Tibial artery (tissue), 4 donors: ENCODE data around the gene ZNF584.

Source experiments
- DNase-seq, 2 donors: peaks; one replicate each; pipeline ENCODE4 v3.0.0-alpha.2; 2019
- H3K27ac ChIP-seq, 2 donors: fragments of 200-600 bp; sonication (generic) in 1 of 2; 1 replicate in 1 of 2; 2 replicates in 1 of 2; pipeline ENCODE4 v1.5.1; 2018 to 2019; ENCODE audit warnings: mild to moderate bottlenecking in 1 of 2
- H3K27me3 ChIP-seq, 2 donors: fragments of 200-600 bp; sonication (generic) in 1 of 2; one replicate each; pipeline versions ENCODE4 v1.5.1 to v1.6.0; 2016 to 2019
- H3K36me3 ChIP-seq, 3 donors: fragments of 200-600 bp; sonication (generic) in 2 of 3; one replicate each; pipeline ENCODE4 v1.5.1; 2016 to 2019; ENCODE audit warnings: mild to moderate bottlenecking in 2 of 3
- H3K4me1 ChIP-seq, 4 donors: fragments of 200-600 bp; sonication (generic) in 2 of 4; 1 replicate in 3 of 4; 2 replicates in 1 of 4; pipeline ENCODE4 v1.5.1; 2016 to 2019
- H3K4me3 ChIP-seq, 2 donors: fragments of 200-600 bp; sonication (generic) in 1 of 2; 1 replicate in 1 of 2; 2 replicates in 1 of 2; pipeline ENCODE4 v1.5.1; 2018 to 2019; ENCODE audit warnings: mild to moderate bottlenecking in 2 of 2
- H3K9me3 ChIP-seq, 3 donors: fragments of 200-600 bp; sonication (generic) in 1 of 3; one replicate each; pipeline ENCODE4 v1.5.1; 2016 to 2019
- CTCF ChIP-seq, 2 experiments: fragments of 200-600 bp in 1 of 2; fragments of 450-650 bp in 1 of 2; IDR thresholded peaks; one replicate each; pipeline ENCODE4 v1.5.1; 2017 to 2019; ENCODE audit warnings: antibody characterized with exemption in 2 of 2, mild to moderate bottlenecking in 1 of 2, moderate library complexity in 1 of 2
- intact Hi-C: fragments of 100-400 bp; cut with DNase I; formaldehyde crosslinking; loops from one replicate; pipeline ENCODE4 v1.15.0; 2023; ENCODE audit warnings: low total_unique reads

The ZNF584 gene

GRCh38 chr19:58460039-58460438 lies 51.6 kb downstream of the ZNF584 start:
- intact Hi-C loops = no loop called here
- no peaks in the 10 kb centered on the region for H3K9me3 ChIP-seq
- TF ChIP-seq CTCF (IDR thresholded peaks at IDR 0.05) = no peak

GRCh38 chr19:58466089-58466759 lies 57.8 kb downstream of the ZNF584 start:
- intact Hi-C loops = no loop called here
- DNase-seq = no peak
- no peak for TF ChIP-seq CTCF (IDR thresholded peaks at IDR 0.05)
- no peaks in the 10 kb centered on the region for H3K9me3 ChIP-seq
- H3K27ac ChIP-seq = peak overlapping the region in 1 of 2 donors; percentile 79
- H3K27me3 ChIP-seq = no peaks in the 10 kb centered on the region
- peak overlapping the region; percentile 75 to 92 for H3K4me3 ChIP-seq
- H3K4me1 ChIP-seq = peaks cover 0 to 25% (median 16%) of the 10 kb centered on the region in 4 donors
- peaks cover 0 to 22% (median 20%) of the 10 kb centered on the region in 3 donors for H3K36me3 ChIP-seq

More at GRCh38 chr19:58460039-58460438, 51.6 kb downstream of the ZNF584 start:
- Histone ChIP-seq H3K27ac (no peak overlapping the region), H3K27me3 (no peaks in the 10 kb centered on the region), H3K4me1 (no peaks in the 10 kb centered on the region), H3K36me3 (peaks cover 10 to 39% (median 25%) of the 10 kb centered on the region in 3 donors), H3K4me3 (no peak overlapping the region)
- no peak for DNase-seq

- no peak for TF ChIP-seq CTCF (IDR thresholded peaks at IDR 0.05)
- Histone ChIP-seq H3K9me3 (no peaks in the 10 kb centered on the region), H3K36me3 (peaks cover 5 to 29% (median 24%) of the 10 kb centered on the region in 3 donors), H3K27me3 (no peaks in the 10 kb centered on the region), H3K4me1 (peaks cover 0 to 25% (median 16%) of the 10 kb centered on the region in 4 donors), H3K27ac (peak within 1 kb of the TSS; percentile 79 to 81), H3K4me3 (peak within 1 kb of the TSS; percentile 75 to 92)
- DNase-seq = peak; percentile 98
- intact Hi-C loops = no loop called here
These were observed 58.5 kb downstream of the ZNF584 start, which contains the start of gene ZNF324 for GRCh38 chr19:58466760-58467589. Gene ZNF324 (plus strand): TSS chr19:58467080. CDS start chr19:58469186, 2,106 bp downstream.
